ENCODE measurements around the gene ARL8A. TPM values are rescaled to one million over a fixed set of nuclear protein-coding genes. Genes with fewer than 3 reads are reported as not detected.

Gene ARL8A
- total RNA-seq, 1 donor, result 63.6 TPM

DNA sequence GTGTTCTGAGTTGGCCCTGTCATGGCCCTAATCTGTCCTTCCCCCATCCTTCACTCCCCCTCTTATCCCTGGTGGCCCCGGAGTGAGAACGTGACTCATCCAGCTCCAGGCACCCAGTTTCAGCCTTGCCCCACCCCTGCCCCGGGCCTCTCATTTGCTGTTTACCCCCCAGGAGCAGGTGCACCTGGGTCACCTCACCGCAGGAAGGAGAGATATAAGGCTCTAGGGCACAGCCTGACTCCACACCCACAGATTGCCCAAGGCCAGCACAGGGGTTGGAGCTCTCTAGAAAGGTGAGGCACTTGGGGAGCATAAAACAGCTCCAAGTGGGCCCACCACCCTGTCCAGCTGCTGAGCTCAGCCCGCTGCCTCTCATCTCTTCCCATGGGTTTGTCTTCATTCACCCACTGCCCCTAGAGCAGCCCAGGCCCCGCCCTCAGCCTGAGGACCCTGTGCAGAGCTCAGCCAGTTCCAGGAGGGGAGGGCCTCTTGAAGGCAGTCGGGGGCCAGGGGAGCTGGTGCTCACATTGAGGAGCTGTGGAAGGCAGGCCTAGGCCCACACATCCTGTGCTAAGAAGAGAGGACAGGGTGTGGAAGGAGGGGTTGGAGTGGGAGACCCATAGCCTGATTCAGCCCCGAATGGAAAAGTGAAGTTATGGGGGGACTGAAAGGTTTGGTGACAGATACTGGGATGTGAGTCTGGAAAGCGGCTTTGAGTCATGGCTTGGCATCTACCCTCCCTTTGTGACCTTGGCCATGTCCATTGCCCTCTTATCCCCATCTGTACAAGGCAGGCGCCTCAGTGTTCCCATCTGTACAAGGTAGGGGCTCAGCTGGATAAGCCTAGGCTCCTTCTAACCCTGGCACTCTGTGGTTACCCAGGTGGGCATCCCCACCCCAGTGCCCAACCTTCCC is 37.9 kb downstream of the ARL8A start:
- H3K4me3 ChIP-seq (ENCODE audit: low read length), result no peak overlapping the region
- H3K9me3 ChIP-seq (ENCODE audit: low read depth, low read length), result no peaks in the 10 kb centered on the region
- H3K4me1 ChIP-seq (ENCODE audit: insufficient read depth, low read length), result no peaks in the 10 kb centered on the region
- H3K27me3 ChIP-seq (ENCODE audit: insufficient read depth, low read length), result no peaks in the 10 kb centered on the region

DNA sequence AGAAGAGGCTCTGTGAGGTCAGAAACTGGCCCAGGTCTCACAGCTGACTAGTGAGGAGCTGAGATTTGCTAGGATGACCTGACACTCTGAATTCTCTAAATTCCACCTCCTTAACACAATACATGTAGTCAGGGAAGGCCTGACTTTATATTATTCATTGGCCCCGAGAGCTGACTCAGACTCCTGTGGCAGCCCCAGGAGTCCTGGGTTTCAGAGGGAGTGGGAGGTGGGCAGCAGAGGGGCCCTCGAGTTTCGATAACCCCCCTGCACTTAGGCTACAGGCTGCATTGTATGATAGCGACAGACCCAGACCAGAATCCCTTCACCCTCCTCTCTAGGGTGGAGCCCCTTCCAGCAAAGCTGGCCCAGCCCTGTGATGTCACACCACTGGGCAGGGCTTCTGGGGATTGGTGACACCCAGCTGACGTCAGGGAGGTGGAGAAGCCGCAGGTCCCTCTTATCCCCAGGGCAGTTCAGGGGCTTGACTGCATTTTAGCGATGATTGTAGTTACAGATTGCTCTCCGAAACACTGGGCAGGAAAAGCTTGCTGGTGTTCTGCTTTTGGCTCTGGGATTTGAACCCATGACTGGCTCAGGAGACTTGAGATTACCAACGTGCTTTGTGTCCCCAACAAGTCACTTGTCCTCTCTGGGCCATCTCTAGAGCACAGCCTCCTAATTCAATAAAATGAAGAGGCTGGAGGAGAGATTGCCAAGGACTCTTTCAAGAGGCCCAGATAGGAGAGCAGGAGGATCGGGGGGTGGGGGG is 38.8 kb downstream of the ARL8A start:
- no peak overlapping the region for H3K4me3 ChIP-seq (ENCODE audit: low read length)
- H3K27me3 ChIP-seq (ENCODE audit: insufficient read depth, low read length), result no peaks in the 10 kb centered on the region
- no peaks in the 10 kb centered on the region for H3K4me1 ChIP-seq (ENCODE audit: insufficient read depth, low read length)
- no peaks in the 10 kb centered on the region for H3K9me3 ChIP-seq (ENCODE audit: low read depth, low read length)

GRCh38 chr1:202104073-202104472 is 40.5 kb downstream of the ARL8A start:
- no peaks in the 10 kb centered on the region for H3K4me1 ChIP-seq (ENCODE audit: insufficient read depth, low read length)
- H3K9me3 ChIP-seq (ENCODE audit: low read depth, low read length), result no peaks in the 10 kb centered on the region
- no peak overlapping the region for H3K4me3 ChIP-seq (ENCODE audit: low read length)
- no peaks in the 10 kb centered on the region for H3K27me3 ChIP-seq (ENCODE audit: insufficient read depth, low read length)

GRCh38 chr1:202101184-202101583 is 43.4 kb downstream of the ARL8A start:
- no peak overlapping the region for H3K4me3 ChIP-seq (ENCODE audit: low read length)
- H3K27me3 ChIP-seq (ENCODE audit: insufficient read depth, low read length), result no peaks in the 10 kb centered on the region
- no peaks in the 10 kb centered on the region for H3K4me1 ChIP-seq (ENCODE audit: insufficient read depth, low read length)
- H3K9me3 ChIP-seq (ENCODE audit: low read depth, low read length), result no peaks in the 10 kb centered on the region

DNA sequence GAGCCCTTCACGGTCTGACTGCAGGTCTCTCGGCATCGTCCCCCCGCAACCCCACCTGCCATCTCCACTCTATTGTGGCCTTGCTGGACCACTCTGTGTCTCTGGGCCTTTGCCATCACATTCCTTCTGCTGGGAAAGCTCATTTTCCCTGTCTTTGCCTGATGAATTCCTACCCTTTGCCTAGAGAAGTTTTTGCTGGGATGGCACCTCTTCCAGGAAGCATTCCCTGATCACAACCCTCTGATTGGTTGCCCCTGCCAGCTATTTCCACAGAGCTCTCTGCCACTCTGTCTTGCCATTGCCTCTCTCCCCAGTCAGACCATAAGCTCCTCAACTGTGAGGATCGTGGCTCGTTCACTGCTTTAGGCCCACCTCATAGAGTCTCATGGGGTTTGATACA is 50.7 kb downstream of the ARL8A start:
- H3K4me3 ChIP-seq (ENCODE audit: low read length), result no peak overlapping the region
- H3K27me3 ChIP-seq (ENCODE audit: insufficient read depth, low read length), result no peaks in the 10 kb centered on the region
- H3K4me1 ChIP-seq (ENCODE audit: insufficient read depth, low read length), result no peaks in the 10 kb centered on the region
- no peaks in the 10 kb centered on the region for H3K9me3 ChIP-seq (ENCODE audit: low read depth, low read length)

DNA sequence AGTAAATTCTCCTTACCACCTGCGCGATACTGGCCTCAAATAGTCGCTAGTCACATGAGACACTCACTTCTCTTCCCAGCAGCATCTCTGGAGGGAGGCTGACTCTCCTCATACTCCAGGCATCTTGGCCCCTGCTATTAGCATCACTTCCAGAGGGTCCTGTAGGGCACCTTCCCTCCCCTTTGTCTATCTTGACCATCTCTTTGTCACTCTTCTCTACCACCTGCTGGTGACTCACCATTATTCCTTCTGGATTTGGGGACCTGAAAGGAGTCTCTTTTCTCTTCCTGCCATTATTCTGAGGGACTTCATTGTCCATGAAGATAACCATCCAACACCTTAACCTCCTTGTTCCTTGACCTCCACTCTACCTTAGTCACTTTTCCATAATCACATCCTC is 53.5 kb downstream of the ARL8A start:
- no peaks in the 10 kb centered on the region for H3K9me3 ChIP-seq (ENCODE audit: low read depth, low read length)
- H3K4me3 ChIP-seq (ENCODE audit: low read length), result no peak overlapping the region
- H3K27me3 ChIP-seq (ENCODE audit: insufficient read depth, low read length), result no peaks in the 10 kb centered on the region
- H3K4me1 ChIP-seq (ENCODE audit: insufficient read depth, low read length), result no peaks in the 10 kb centered on the region

DNA sequence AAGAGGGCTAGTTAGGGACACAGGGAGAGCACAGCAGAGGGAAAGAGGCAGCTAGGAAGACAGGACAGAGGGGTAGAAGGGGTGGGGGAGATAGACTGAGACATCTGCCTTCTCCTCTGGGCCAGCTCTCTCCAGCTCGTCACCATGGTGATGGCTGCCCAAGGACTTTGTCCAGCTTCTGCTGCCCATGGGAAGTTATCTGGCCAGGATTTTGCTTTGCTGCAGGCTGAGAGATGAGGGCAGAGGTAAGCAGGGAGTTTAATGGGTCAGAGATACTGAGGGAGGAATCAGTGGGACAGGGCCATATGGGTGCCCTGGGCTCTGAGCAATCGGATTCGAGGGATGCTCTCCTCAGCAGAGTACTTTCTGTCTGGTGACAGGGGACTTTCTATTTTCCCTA is 56.3 kb downstream of the ARL8A start:
- H3K4me1 ChIP-seq (ENCODE audit: insufficient read depth, low read length), result no peaks in the 10 kb centered on the region
- H3K4me3 ChIP-seq (ENCODE audit: low read length), result no peak overlapping the region
- no peaks in the 10 kb centered on the region for H3K27me3 ChIP-seq (ENCODE audit: insufficient read depth, low read length)
- no peaks in the 10 kb centered on the region for H3K9me3 ChIP-seq (ENCODE audit: low read depth, low read length)

DNA sequence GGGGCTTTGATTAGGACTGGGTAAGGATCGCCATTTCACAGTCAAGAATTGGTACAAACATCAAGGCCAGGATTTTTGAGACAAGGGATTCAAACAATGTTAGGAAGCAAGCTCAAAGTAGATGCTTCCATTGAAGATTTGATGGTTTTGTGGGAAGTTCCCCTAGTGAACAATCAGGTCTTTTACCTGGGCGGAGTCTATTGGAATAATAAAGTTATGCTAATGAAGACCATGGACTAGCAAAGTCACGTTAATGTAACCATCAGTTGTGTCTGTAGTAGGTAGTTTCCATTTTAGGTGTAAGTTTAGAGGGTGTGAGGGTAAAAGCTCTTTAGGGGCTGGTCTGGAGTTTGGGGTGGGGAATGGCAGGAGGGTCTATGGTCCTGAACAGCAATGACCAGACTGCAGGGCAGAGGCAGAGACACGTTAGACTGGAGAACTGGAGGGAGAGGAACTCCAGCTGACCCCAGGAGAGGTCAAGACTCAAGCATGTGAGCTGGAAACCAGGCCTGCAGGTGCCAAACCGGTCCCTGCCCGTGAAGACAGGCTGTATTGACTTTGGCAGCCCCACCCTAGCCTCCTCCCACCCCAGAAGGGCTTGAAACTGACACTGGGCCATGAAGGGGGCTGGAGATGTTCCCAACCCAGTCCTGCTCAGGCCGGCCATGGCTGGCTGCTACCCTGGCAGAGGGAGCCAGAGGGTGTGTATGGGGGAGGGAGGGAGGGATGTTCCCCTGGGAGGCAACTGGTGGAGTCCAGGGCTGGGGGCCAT is 57.8 kb downstream of the ARL8A start:
- no peaks in the 10 kb centered on the region for H3K27me3 ChIP-seq (ENCODE audit: insufficient read depth, low read length)
- no peaks in the 10 kb centered on the region for H3K9me3 ChIP-seq (ENCODE audit: low read depth, low read length)
- H3K4me1 ChIP-seq (ENCODE audit: insufficient read depth, low read length), result no peaks in the 10 kb centered on the region
- no peak overlapping the region for H3K4me3 ChIP-seq (ENCODE audit: low read length)

- Histone ChIP-seq H3K27me3 (ENCODE audit: insufficient read depth, low read length) (no peaks in the 10 kb centered on the region), H3K9me3 (ENCODE audit: low read depth, low read length) (no peaks in the 10 kb centered on the region), H3K4me1 (ENCODE audit: insufficient read depth, low read length) (no peaks in the 10 kb centered on the region), H3K4me3 (ENCODE audit: low read length) (no peak overlapping the region)
Measured at GRCh38 chr1:202085682-202086373, 58.7 kb downstream of the ARL8A start.

- H3K9me3 ChIP-seq (ENCODE audit: low read depth, low read length), result no peaks in the 10 kb centered on the region
- no peak overlapping the region for H3K4me3 ChIP-seq (ENCODE audit: low read length)
- H3K4me1 ChIP-seq (ENCODE audit: insufficient read depth, low read length), result no peaks in the 10 kb centered on the region
- H3K27me3 ChIP-seq (ENCODE audit: insufficient read depth, low read length), result no peaks in the 10 kb centered on the region
Measured at GRCh38 chr1:202084791-202085681, 59.5 kb downstream of the ARL8A start.

Other genes with a start within 250 kb of the ARL8A start
- gene LMOD1, start 198.2 kb downstream of the ARL8A start, total RNA-seq, result not detected
- 30.5 TPM for gene TIMM17A, start 189.2 kb downstream of the ARL8A start, total RNA-seq
- 41.3 TPM for gene RNPEP, start 162.1 kb downstream of the ARL8A start, total RNA-seq
- 2.8 TPM for gene ELF3, start 134.2 kb downstream of the ARL8A start, total RNA-seq
- gene GPR37L1, start 21.8 kb downstream of the ARL8A start, total RNA-seq, result not detected
- gene PTPN7, start 15.9 kb upstream of the ARL8A start, total RNA-seq, result 51.7 TPM
- 1.3 TPM for gene LGR6, start 49.1 kb upstream of the ARL8A start, total RNA-seq
- gene UBE2T, start 197.2 kb upstream of the ARL8A start, total RNA-seq, result 0.63 TPM
- gene PPP1R12B, start 204.0 kb upstream of the ARL8A start, total RNA-seq, result 22.4 TPM

Measured in mononuclear cell (primary cell).